GM23338 (cell line): ENCODE measurements around the gene GPR31. TPM values are rescaled to one million over a fixed set of nuclear protein-coding genes. Genes with fewer than 3 reads are reported as not detected.

Experiments
- ATAC-seq: fragments of 200-7000 bp; cut with Tn5 transposase; 3 replicates; pipeline ENCODE4 v1.9.1; 2020
- DNase-seq: peaks from one replicate; pipeline ENCODE4 v3.0.0-alpha.2; 2015; ENCODE audit warnings: low spot score
- H2AFZ ChIP-seq: fragments of 200-600 bp; sonication (generic); 2 replicates; pipeline ENCODE4 v1.8.0; 2016; ENCODE audit warnings: antibody characterized with exemption, mild to moderate bottlenecking, moderate library complexity
- H3F3A ChIP-seq: fragments of 200-600 bp; sonication (generic); replicated peaks from 2 replicates; pipeline ENCODE4 v1.8.0; 2017; ENCODE audit warnings: antibody characterized with exemption, mixed run types, low read depth
- H3K27ac ChIP-seq: fragments of 200-600 bp; sonication (generic); 2 replicates; pipeline ENCODE4 v1.6.1; 2016; ENCODE audit warnings: low read depth
- H3K27me3 ChIP-seq: fragments of 200-600 bp; sonication (generic); 2 replicates; pipeline ENCODE4 v1.8.0; 2016; ENCODE audit warnings: mild to moderate bottlenecking, mixed run types, moderate library complexity; ENCODE audit not compliant: insufficient read depth
- H3K36me3 ChIP-seq: fragments of 200-600 bp; sonication (generic); 2 replicates; pipeline ENCODE4 v1.8.0; 2016; ENCODE audit warnings: mild to moderate bottlenecking; ENCODE audit not compliant: insufficient read depth
- H3K4me1 ChIP-seq: fragments of 200-600 bp; sonication (generic); 2 replicates; pipeline ENCODE4 v1.8.0; 2016; ENCODE audit warnings: mild to moderate bottlenecking, moderate library complexity; ENCODE audit not compliant: insufficient read depth
- H3K4me2 ChIP-seq: fragments of 200-600 bp; sonication (generic); 2 replicates; pipeline ENCODE4 v1.7.1; 2017; ENCODE audit warnings: mixed run types
- H3K4me3 ChIP-seq: fragments of 200-600 bp; sonication (generic); 2 replicates; pipeline ENCODE4 v1.6.1; 2016; ENCODE audit warnings: mixed run types
- H3K79me2 ChIP-seq: fragments of 200-600 bp; sonication (generic); replicated peaks from 2 replicates; pipeline ENCODE4 v1.8.0; 2017; ENCODE audit warnings: mild to moderate bottlenecking; ENCODE audit not compliant: insufficient read depth
- H3K9me2 ChIP-seq: fragments of 200-600 bp; sonication (generic); 2 replicates; pipeline ENCODE4 v1.8.0; 2017; ENCODE audit not compliant: insufficient read depth
- H4K20me1 ChIP-seq: fragments of 200-600 bp; sonication (generic); replicated peaks from 2 replicates; pipeline ENCODE4 v1.8.0; 2017; ENCODE audit warnings: mild to moderate bottlenecking; ENCODE audit not compliant: insufficient read depth
- H3K27ac Mint-ChIP-seq: 2 replicates; pipeline ENCODE4 v1.8.0; 2020; ENCODE audit warnings: inconsistent platforms, mild to moderate bottlenecking, moderate library complexity, mixed read lengths
- H3K27me3 Mint-ChIP-seq: 3 replicates; pipeline ENCODE4 v1.8.0; 2022; ENCODE audit warnings: low read depth, mild to moderate bottlenecking, moderate library complexity, mixed read lengths, inconsistent platforms; ENCODE audit not compliant: insufficient read depth, poor library complexity
- H3K36me3 Mint-ChIP-seq: 3 replicates; pipeline ENCODE4 v1.8.0; 2021; ENCODE audit warnings: low read depth, mild to moderate bottlenecking, inconsistent platforms, moderate library complexity, mixed read lengths
- H3K4me1 Mint-ChIP-seq: 3 replicates; pipeline ENCODE4 v1.8.0; 2020; ENCODE audit warnings: mild to moderate bottlenecking, inconsistent platforms, mixed read lengths
- H3K4me3 Mint-ChIP-seq: 3 replicates; pipeline ENCODE4 v1.8.0; 2021; ENCODE audit warnings: moderate library complexity, mild to moderate bottlenecking, inconsistent platforms, mixed read lengths
- H3K9me3 Mint-ChIP-seq: 3 replicates; pipeline ENCODE4 v1.8.0; 2020; ENCODE audit warnings: moderate library complexity, mild to moderate bottlenecking, inconsistent platforms, mixed read lengths
- CREB1 ChIP-seq: fragments of 250-450 bp; sonication (Bioruptor Pico); IDR thresholded peaks from 2 replicates; pipeline ENCODE4 v1.5.0; 2020; ENCODE audit warnings: low read depth, mild to moderate bottlenecking, moderate library complexity
- CTCF ChIP-seq, 2 experiments: fragments of 200-600 bp in 1 of 2; sonication (generic) in 1 of 2; conservative IDR thresholded peaks; 2 replicates each; pipeline versions ENCODE4 v1.5.1 to v1.6.1; 2016 to 2017; ENCODE audit warnings: antibody characterized with exemption in 2 of 2, low read depth in 2 of 2, mild to moderate bottlenecking in 2 of 2, moderate library complexity in 1 of 2
- EZH2 ChIP-seq: fragments of 200-600 bp; sonication (generic); IDR thresholded peaks from one replicate; pipeline ENCODE4 v1.8.0; 2017; ENCODE audit warnings: antibody characterized with exemption, mild to moderate bottlenecking, low read depth; ENCODE audit not compliant: unreplicated experiment
- EZH2phosphoT487 ChIP-seq: fragments of 200-600 bp; sonication (generic); IDR thresholded peaks from one replicate; pipeline ENCODE4 v1.8.1; 2018; ENCODE audit warnings: antibody characterized with exemption; ENCODE audit not compliant: unreplicated experiment
- JUNB ChIP-seq: IDR thresholded peaks from one replicate; pipeline ENCODE4 v1.6.1; 2016; ENCODE audit warnings: antibody characterized with exemption; ENCODE audit not compliant: unreplicated experiment
- NANOG ChIP-seq: IDR thresholded peaks from 2 replicates; pipeline ENCODE4 v1.6.1; 2016; ENCODE audit warnings: antibody characterized with exemption, borderline replicate concordance
- POLR2AphosphoS5 ChIP-seq: IDR thresholded peaks from 2 replicates; pipeline ENCODE4 v1.6.1; 2016; ENCODE audit warnings: antibody characterized with exemption, low read depth
- STAT1 ChIP-seq: IDR thresholded peaks from one replicate; pipeline ENCODE4 v1.6.1; 2016; ENCODE audit warnings: antibody characterized with exemption; ENCODE audit not compliant: unreplicated experiment
- ZNF114 ChIP-seq: fragments of 250-450 bp; sonication (Bioruptor Pico); IDR thresholded peaks from 2 replicates; pipeline ENCODE4 v1.5.0; 2020; ENCODE audit warnings: mild to moderate bottlenecking, moderate library complexity
- ZNF331 ChIP-seq: fragments of 250-450 bp; sonication (Bioruptor Pico); IDR thresholded peaks from 2 replicates; pipeline ENCODE4 v1.5.0; 2020; ENCODE audit warnings: low read depth, mild to moderate bottlenecking, moderate library complexity
- polyA plus RNA-seq: library from polyadenylated mRNA; unstranded; fragments of >200 nt; fragmentation: Nextera tagmentation; extraction: Ambion mirVana; gene quantifications from 2 replicates; pipeline ENCODE4 v1.2.1, GENCODE V29; 2016
- total RNA-seq: library from RNA; depleted of rRNA; stranded (reverse); fragments of >200 nt; shearing (Covaris generic); gene quantifications from 2 replicates; pipeline ENCODE4 v1.2.3, GENCODE V29; 2014
- TF ChIP-seq, protein P1 (sequence below): IDR thresholded peaks from one replicate; pipeline ENCODE4 v1.6.1; 2018; ENCODE audit warnings: antibody characterized with exemption; ENCODE audit not compliant: unreplicated experiment

The GPR31 gene
- total and polyA plus RNA-seq, 2 experiments from 2014 or later: not detected

GRCh38 chr6:167157414-167157813 is 366 bp downstream of the GPR31 start:
- Mint-ChIP-seq H3K4me3 (no peak overlapping the region), H3K9me3 (peaks cover 5% of the 10 kb centered on the region; the same call in 1 of the 3 replicates), H3K4me1 (peaks cover 24% of the 10 kb centered on the region), H3K27me3 (peaks cover 9% of the 10 kb centered on the region), H3K36me3 (peaks cover 15% of the 10 kb centered on the region; the same call in 2 of the 3 replicates), H3K27ac (no peak overlapping the region)
- Histone ChIP-seq H3K36me3 (no peaks in the 10 kb centered on the region), H4K20me1 (no peaks in the 10 kb centered on the region), H3K27me3 (no peaks in the 10 kb centered on the region), H2AFZ (peak overlapping the region; percentile 10; the same call in 1 of the 2 replicates), H3F3A (peaks cover 7% of the 10 kb centered on the region), H3K27ac (no peak overlapping the region), H3K4me1 (peaks cover 5% of the 10 kb centered on the region), H3K79me2 (no peaks in the 10 kb centered on the region), H3K4me2 (no peak overlapping the region), H3K4me3 (no peak overlapping the region), H3K9me2 (peaks cover 34% of the 10 kb centered on the region)
- TF ChIP-seq CTCF (conservative IDR thresholded peaks at IDR 0.05; ENCODE audit: low read depth in 2 of 2) (no peak), EZH2 (no peak), JUNB (no peak)
- ATAC-seq: no peak
- DNase-seq: no peak

DNA sequence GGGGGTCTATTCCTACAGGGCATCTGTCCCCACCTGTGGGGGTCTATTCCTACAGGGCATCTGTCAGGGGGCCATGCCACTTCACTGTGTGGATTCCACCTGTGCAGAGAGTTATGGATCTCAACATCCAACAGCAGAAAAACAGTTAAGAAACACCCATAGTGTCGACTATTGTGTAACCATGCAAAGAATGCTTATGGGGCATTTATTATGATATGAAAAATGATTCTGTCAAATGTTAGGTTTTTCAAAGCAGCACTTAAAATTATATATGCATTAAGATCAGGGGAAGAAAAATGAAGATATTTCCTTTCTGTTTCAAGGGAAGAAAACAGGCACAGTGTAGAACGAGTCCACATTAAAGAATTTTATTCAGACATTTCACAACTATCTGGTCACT is 2.9 kb downstream of the GPR31 start:
- Histone ChIP-seq H3K4me2 (no peak overlapping the region), H4K20me1 (no peaks in the 10 kb centered on the region), H3K4me3 (no peak overlapping the region), H3K27ac (no peak overlapping the region), H3K36me3 (no peaks in the 10 kb centered on the region), H3F3A (no peaks in the 10 kb centered on the region; the same call in 1 of the 2 replicates), H3K9me2 (peaks cover 36% of the 10 kb centered on the region), H3K4me1 (peaks cover 10% of the 10 kb centered on the region), H3K27me3 (no peaks in the 10 kb centered on the region), H3K79me2 (no peaks in the 10 kb centered on the region), H2AFZ (no peak overlapping the region)
- Mint-ChIP-seq H3K36me3 (0 out of 3 replicates have a peak, but pooled peaks cover 6% of the 10 kb centered on the region), H3K27me3 (peaks cover 6% of the 10 kb centered on the region), H3K9me3 (peaks cover 7% of the 10 kb centered on the region; the same call in 2 of the 3 replicates), H3K4me1 (peaks cover 25% of the 10 kb centered on the region), H3K4me3 (no peak overlapping the region), H3K27ac (no peak overlapping the region)
- no peak for ATAC-seq
- DNase-seq: no peak
- TF ChIP-seq STAT1 (no peak), EZH2phosphoT487 (no peak), ZNF331 (CRISPR knock-in tag) (no peak), NANOG (no peak), EZH2 (no peak), JUNB (no peak), CTCF (conservative IDR thresholded peaks at IDR 0.05; ENCODE audit: low read depth in 2 of 2) (no peak), POLR2AphosphoS5 (no peak), CREB1 (CRISPR knock-in tag) (no peak), ZNF114 (CRISPR knock-in tag) (no peak)
- TF ChIP-seq, protein P1, sequence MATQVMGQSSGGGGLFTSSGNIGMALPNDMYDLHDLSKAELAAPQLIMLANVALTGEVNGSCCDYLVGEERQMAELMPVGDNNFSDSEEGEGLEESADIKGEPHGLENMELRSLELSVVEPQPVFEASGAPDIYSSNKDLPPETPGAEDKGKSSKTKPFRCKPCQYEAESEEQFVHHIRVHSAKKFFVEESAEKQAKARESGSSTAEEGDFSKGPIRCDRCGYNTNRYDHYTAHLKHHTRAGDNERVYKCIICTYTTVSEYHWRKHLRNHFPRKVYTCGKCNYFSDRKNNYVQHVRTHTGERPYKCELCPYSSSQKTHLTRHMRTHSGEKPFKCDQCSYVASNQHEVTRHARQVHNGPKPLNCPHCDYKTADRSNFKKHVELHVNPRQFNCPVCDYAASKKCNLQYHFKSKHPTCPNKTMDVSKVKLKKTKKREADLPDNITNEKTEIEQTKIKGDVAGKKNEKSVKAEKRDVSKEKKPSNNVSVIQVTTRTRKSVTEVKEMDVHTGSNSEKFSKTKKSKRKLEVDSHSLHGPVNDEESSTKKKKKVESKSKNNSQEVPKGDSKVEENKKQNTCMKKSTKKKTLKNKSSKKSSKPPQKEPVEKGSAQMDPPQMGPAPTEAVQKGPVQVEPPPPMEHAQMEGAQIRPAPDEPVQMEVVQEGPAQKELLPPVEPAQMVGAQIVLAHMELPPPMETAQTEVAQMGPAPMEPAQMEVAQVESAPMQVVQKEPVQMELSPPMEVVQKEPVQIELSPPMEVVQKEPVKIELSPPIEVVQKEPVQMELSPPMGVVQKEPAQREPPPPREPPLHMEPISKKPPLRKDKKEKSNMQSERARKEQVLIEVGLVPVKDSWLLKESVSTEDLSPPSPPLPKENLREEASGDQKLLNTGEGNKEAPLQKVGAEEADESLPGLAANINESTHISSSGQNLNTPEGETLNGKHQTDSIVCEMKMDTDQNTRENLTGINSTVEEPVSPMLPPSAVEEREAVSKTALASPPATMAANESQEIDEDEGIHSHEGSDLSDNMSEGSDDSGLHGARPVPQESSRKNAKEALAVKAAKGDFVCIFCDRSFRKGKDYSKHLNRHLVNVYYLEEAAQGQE: no peak
